M059J (cell line): ENCODE measurements around the gene BASP1. TPM values are rescaled to one million over a fixed set of nuclear protein-coding genes. Genes with fewer than 3 reads are reported as not detected.
"Not testable (repeated sequence)": the region's sequence is repeated elsewhere in the genome, so short reads cannot be mapped to it uniquely, and the experiment has no call there.

Experiments used
- DNase-seq: peaks from one replicate; pipeline ENCODE4 v3.0.0-alpha.2; 2012; ENCODE audit warnings: low read depth
- total RNA-seq: library from RNA; depleted of rRNA; stranded (reverse); fragments of >200 nt; shearing (Covaris generic); gene quantifications from 2 replicates; pipeline ENCODE4 v1.2.3, GENCODE V29; 2014

Gene BASP1
- total RNA-seq, 1 experiment from 2014 or later: 126 TPM

- peak; percentile 40 for DNase-seq
These were observed 38.1 kb downstream of the BASP1 start for GRCh38 chr5:17255471-17256021.

DNA sequence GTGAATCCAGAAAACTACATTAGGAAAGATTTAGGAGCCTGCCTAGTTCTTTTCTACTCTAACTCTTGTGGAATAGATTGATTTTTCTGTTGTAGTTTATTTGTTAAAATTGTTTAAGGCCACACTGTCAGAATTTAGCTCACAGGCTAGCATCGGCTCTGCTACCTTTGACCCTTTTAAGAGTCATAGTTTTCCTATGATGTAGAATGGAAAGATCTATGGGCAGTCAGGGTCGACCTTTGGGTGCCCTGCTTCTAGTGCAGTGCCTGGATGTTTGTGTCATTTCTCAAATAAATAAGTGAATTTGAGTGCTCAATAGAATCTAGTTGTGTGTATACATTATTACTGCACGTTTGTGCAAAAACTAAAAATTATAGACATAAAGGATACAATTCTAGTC is 38.7 kb downstream of the BASP1 start:
- DNase-seq: no peak

DNA sequence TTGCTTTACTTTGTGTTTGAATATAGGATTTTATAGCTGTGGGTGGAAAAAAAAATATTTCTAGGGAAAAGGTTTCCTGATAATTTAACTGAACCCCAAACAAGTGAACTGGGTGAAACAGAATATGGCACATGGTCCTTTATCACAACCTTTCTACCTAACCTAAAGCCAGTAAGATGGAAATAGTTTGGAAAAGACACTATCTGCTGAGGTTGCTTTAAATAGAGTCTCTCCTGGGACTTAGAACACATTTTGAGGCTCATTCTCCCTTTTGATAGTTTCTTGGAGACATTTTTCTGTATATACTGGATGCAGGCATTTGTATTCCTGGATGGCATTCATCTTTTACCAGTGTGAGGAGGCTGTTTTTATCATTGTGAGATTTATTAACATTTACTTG is 39.4 kb downstream of the BASP1 start:
- DNase-seq: no peak

DNA sequence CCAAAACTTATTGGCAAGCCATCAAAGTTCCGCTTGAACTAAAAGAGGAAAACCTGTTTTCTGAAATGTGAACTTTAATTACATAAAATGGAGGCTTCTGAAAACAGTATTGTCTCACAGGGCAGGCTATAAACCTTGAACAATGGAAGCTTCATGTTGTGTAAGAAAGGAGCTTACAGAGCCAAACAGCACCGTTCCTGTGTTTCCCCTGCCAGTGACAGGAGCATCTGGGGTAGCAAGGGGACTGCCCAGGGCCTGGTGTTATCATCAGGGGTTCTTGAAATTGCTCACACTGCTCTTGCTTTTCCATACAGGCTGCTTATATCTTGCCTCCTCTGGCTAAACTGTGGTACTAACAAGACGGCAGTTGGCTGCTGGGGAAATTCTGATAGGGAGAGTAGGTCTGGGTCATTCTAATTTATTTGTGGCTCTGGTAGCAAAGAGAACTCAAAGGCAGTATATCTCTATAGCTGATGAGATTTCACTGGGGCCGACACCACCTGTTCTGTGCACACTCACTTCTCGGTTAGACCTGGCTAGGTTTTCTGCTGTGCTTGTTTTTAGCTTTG is 40.4 kb downstream of the BASP1 start:
- peak; percentile 26 for DNase-seq

DNA sequence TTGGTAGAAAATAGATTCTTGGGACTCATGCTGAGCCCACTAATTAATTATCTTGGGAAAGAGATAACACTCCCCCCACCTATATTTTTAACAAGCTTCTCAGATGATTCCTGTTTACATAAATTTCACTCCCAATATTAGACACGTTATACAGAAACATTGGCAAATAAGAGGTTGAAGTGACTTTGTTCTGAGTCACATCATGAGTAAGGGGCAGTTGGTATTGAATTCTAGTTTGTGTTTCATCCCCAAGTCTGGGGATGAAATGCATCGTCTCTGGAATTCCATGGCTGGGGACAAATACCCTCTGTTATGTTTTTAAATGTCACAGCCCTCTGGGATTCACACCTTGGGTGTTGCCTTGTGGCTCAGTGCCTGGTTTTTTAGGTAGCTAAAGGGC is 41.0 kb downstream of the BASP1 start:
- DNase-seq: peak; percentile 66

DNA sequence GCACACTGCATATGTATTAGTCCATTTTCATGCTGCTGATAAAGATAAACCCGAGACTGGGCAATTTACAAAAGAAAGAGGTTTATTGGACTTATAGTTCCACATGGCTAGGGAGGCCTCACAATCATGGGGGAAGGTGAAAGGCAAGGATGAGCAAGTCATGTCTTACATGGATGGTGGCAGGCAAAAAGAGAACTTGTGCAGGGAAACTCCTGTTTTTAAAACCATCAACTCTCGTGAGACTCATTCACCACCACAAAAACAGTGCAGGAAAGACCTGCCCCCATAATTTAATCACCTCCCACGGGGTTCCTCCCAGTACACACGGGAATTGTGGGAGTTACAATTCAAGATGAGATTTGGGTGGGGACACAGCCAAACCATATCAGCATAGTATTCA is 41.6 kb downstream of the BASP1 start:
- not testable (repeated sequence) for DNase-seq

DNA sequence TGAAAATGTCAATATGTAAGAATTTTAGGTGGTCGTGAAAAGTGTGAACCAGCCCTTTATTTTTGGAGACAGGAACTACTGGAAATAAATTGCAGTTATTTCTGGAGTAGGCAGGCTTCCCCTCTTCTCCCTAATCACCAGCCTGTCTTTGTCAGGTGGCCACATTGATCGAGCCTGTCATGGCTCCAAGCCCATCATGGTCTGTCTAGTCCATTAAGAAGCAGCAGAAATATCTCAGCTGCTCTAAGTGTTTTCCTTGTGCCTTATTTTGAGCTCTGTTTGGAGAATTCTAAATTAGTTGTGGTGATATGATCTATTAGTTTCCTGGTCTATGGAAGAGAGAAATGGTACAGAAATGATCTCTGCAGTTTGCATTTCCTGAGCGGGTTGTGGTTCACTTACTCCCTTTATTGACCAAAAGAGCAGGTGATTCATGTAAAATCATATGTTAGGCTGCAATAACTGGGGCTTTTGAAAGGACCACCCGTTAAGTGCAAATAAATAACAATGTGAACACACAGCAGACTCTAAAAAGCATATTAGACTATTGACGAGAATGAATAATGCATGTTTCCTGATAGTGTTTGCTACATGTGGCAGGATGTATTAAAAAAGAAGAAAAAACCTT is 42.3 kb downstream of the BASP1 start:
- DNase-seq: no peak

GRCh38 chr5:17260549-17260948 is 43.1 kb downstream of the BASP1 start:
- DNase-seq: no peak

- no peak for DNase-seq
These were observed 43.6 kb downstream of the BASP1 start for GRCh38 chr5:17261075-17261474.

DNA sequence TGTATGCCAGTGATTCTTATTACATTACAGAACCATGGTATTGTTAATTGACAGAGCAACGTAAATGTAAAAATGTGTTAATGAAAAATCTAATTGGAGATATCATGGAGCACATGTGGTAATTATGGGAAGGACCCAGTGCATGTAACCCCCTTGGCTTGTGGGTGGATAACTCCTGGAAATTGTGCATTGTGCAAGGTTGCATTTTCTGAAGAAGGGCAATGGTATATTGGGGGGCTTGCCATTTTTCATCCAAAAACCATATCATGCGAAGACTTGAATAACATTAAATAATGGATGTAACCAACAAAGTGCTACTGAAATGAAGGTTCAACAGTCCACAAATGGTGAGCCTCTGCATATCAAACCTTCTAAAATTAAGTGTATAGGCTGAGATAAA is 47.6 kb downstream of the BASP1 start:
- no peak for DNase-seq

DNA sequence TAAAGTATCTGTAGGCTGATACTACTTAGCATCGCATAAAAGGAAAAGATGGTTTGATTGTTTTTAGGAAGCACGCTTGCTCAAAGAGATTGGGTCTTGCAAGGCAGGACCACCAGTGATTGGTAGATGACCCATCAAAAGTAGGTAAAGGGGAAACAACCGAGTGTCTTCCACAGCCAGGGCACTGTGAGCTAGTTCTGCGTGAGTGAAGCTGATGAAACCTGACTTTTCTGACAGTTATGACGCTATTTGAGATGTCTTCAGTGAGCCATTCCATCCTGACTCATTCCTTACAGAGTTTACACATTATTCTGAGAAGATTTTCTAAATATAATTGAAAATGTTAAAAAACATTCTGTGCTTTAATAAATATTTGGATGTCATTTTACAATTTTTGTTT is 49.7 kb downstream of the BASP1 start:
- no peak for DNase-seq

DNA sequence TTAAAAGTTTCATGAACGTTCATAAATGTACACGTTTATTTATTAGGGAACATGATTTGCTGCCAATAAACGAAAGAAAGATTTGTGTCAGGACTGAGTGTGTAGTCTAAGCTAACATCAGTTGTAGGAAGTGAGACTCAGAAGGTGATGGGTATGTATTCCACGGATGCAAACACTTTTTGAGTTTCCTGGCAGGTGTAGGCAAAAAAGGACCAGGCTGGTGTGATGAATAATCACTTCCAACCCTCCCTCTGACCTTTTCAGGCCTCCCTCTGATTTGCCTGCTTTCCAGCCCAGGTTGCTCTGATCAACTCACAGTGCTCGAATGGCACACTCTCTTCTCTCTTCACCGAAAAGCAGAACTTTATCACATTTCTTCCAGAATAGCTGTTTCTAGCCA is 51.8 kb downstream of the BASP1 start:
- DNase-seq: no peak

DNA sequence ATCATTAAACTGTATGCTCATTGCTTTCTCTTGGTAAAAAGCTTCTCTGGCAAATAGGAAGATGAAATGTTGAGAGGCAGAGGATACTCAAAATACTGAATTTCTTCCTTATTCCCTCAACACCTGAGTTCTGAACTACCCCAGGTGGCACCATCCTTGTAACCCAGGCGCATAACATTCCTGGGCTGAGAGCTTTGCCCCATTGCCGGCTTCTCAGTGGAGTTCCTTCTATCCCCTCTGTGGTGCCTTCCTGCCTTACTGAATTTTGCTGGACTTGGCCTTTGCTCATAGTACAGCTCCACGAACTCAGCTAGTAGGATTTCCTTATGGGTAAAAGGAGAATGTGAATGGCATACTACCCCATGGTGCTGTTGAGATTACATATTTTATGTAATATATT is 54.7 kb downstream of the BASP1 start:
- DNase-seq: no peak

DNA sequence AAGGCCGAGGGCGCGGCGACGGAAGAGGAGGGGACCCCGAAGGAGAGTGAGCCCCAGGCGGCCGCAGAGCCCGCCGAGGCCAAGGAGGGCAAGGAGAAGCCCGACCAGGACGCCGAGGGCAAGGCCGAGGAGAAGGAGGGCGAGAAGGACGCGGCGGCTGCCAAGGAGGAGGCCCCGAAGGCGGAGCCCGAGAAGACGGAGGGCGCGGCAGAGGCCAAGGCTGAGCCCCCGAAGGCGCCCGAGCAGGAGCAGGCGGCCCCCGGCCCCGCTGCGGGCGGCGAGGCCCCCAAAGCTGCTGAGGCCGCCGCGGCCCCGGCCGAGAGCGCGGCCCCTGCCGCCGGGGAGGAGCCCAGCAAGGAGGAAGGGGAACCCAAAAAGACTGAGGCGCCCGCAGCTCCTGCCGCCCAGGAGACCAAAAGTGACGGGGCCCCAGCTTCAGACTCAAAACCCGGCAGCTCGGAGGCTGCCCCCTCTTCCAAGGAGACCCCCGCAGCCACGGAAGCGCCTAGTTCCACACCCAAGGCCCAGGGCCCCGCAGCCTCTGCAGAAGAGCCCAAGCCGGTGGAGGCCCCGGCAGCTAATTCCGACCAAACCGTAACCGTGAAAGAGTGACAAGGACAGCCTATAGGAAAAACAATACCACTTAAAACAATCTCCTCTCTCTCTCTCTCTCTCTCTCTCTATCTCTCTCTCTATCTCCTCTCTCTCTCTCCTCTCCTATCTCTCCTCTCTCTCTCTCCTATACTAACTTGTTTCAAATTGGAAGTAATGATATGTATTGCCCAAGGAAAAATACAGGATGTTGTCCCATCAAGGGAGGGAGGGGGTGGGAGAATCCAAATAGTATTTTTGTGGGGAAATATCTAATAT is 58.1 kb downstream of the BASP1 start:
- no peak for DNase-seq

DNA sequence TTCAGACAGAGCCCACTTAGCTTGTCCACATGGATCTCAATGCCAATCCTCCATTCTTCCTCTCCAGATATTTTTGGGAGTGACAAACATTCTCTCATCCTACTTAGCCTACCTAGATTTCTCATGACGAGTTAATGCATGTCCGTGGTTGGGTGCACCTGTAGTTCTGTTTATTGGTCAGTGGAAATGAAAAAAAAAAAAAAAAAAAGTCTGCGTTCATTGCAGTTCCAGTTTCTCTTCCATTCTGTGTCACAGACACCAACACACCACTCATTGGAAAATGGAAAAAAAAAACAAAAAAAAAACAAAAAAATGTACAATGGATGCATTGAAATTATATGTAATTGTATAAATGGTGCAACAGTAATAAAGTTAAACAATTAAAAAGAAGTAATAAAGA is 59.0 kb downstream of the BASP1 start:
- DNase-seq: no peak

DNA sequence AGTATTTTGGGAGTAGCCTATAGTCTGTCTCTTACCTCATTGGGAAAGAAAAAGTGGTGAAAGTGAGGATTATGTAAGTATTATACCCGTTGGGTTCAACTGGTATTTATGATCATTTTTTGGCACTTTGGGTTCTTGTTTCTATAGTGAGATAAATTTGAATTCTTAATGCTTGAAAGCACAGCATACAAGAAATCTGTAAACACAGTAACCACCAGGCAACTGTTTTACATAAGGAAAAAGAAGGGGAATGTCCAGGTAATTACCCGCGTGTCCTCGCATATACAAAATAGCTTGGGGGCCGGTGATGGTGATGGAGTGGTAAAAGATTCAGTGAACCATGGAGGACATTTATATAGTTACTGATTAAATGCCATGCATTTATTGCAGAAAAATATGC is 60.5 kb downstream of the BASP1 start:
- DNase-seq: no peak

- no peak for DNase-seq
These were observed 61.5 kb downstream of the BASP1 start for GRCh38 chr5:17278931-17279330.

GRCh38 chr5:17279487-17279886 is 62.1 kb downstream of the BASP1 start:
- no peak for DNase-seq

GRCh38 chr5:17282283-17283120 is 65.1 kb downstream of the BASP1 start:
- no peak for DNase-seq

DNA sequence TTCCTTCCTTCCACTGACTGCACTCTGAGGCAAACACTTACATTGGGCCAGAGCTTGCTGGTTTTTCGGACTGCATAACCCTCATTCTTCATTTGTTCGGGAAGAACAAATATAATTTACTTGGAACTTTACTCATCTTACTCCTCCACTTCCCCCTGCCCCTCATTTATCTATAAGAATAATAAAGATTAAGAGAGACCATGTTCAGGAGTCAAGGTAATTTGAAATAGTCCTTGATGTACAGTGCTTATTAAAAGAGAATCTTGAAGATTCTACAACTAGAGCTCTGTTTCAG is 65.6 kb downstream of the BASP1 start:
- DNase-seq: no peak

DNA sequence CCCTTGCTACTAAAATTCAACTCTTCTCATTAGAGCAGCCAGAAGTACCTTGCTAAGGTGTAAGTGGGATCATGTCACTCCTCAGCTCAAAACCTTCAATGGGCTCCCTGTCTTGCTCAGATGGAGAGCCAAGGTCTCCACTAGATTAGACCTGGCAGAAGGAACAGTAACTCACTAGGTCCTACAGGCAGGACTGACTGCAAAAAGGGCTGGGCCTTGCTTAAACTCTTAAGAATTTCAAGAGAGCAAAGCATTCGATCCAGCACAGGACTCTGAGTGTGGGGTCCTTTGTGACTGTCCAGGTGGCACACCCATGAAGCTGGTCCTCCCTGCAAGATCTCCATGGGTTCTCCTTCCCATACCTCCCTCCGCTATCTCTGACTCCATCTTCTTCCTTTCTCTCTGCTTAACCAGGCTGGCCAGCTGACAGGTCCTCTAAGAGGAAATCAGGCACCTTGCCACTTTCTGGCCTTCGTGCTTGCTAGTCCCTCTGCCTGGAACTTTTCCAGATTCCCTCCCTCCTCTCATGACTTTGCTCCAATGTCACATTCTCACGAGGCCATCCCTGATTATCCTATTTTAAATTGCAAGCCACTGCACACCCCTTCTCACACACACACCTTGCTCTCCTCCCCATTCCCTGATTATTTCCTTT is 70.2 kb downstream of the BASP1 start:
- DNase-seq: peak; percentile 42

- DNase-seq: no peak
These were observed 71.1 kb downstream of the BASP1 start for GRCh38 chr5:17288570-17288969.
